K562 (cell line): ENCODE data around the gene RAB3GAP2. TPM values are rescaled to one million over a fixed set of nuclear protein-coding genes. Genes with fewer than 3 reads are reported as not detected.

Experiments used
- ADNP ChIP-seq: fragments of 200-800 bp; sonication (Bioruptor generic); IDR thresholded peaks from 2 replicates; pipeline ENCODE4 v1.6.1; 2016; ENCODE audit warnings: missing genetic modification characterization, missing compliant biosample characterization
- AFF1 ChIP-seq, 2 experiments: fragments of 450-650 bp; IDR thresholded peaks; 2 replicates each; pipeline ENCODE4 v1.6.1; 2018; ENCODE audit warnings: mild to moderate bottlenecking in 2 of 2, low read depth in 1 of 2; ENCODE audit not compliant: partially characterized antibody in 2 of 2
- CBX2 ChIP-seq: fragments of 200-600 bp; sonication (generic); IDR thresholded peaks from one replicate; pipeline ENCODE4 v1.6.1; 2012; ENCODE audit warnings: mild to moderate bottlenecking, low read length, inconsistent platforms; ENCODE audit not compliant: insufficient read depth, poor library complexity, severe bottlenecking
- DPF2 ChIP-seq: fragments of 450-650 bp; IDR thresholded peaks from 2 replicates; pipeline ENCODE4 v1.6.1; 2016
- FOXK2 ChIP-seq, 2 experiments: fragments of 450-650 bp; IDR thresholded peaks in 1 of 2; conservative IDR thresholded peaks in 1 of 2; 2 replicates each; pipeline ENCODE4 v1.6.1; 2016; ENCODE audit warnings: low read depth in 2 of 2, mild to moderate bottlenecking in 1 of 2
- HDGF ChIP-seq: fragments of 450-650 bp; IDR thresholded peaks from 2 replicates; pipeline ENCODE4 v1.6.1; 2016
- IRF2 ChIP-seq: sonication (generic); formaldehyde crosslinking; IDR thresholded peaks from 2 replicates; pipeline ENCODE4 v1.8.1; 2022; ENCODE audit warnings: mild to moderate bottlenecking, missing genetic modification reagents
- LARP7 ChIP-seq: fragments of 450-650 bp; IDR thresholded peaks from 2 replicates; pipeline ENCODE4 v1.6.1; 2016
- MTA3 ChIP-seq: fragments of 450-650 bp; formaldehyde crosslinking; IDR thresholded peaks from 2 replicates; pipeline ENCODE4 v1.6.1; 2017; ENCODE audit warnings: mild to moderate bottlenecking, borderline replicate concordance
- NCOA6 ChIP-seq: fragments of 450-650 bp; IDR thresholded peaks from 2 replicates; pipeline ENCODE4 v1.6.1; 2017; ENCODE audit warnings: mild to moderate bottlenecking
- NONO ChIP-seq, 2 experiments: fragments of 200-400 bp in 1 of 2; fragments of 450-650 bp in 1 of 2; formaldehyde crosslinking in 1 of 2; IDR thresholded peaks; 2 replicates each; pipeline ENCODE4 v1.6.1; 2017; ENCODE audit warnings: low read depth in 2 of 2, mild to moderate bottlenecking in 2 of 2, moderate library complexity in 2 of 2, low read length in 1 of 2
- NR2C2 ChIP-seq, 2 experiments: fragments of 200-800 bp in 1 of 2; sonication (Bioruptor generic) in 1 of 2; sonication (generic) in 1 of 2; formaldehyde crosslinking in 1 of 2; IDR thresholded peaks; 2 replicates each; pipeline versions ENCODE4 v1.6.1 to v1.8.0; 2016 to 2022; ENCODE audit warnings: mild to moderate bottlenecking in 1 of 2, missing compliant biosample characterization in 1 of 2, missing genetic modification characterization in 1 of 2, missing genetic modification reagents in 1 of 2
- PHB2 ChIP-seq: fragments of 450-650 bp; IDR thresholded peaks from 2 replicates; pipeline ENCODE4 v1.6.1; 2017; ENCODE audit warnings: low read depth
- PREB ChIP-seq: sonication (generic); formaldehyde crosslinking; IDR thresholded peaks from 2 replicates; pipeline ENCODE4 v1.8.1; 2023; ENCODE audit warnings: mild to moderate bottlenecking, missing genetic modification reagents
- PTBP1 ChIP-seq: fragments of 200-400 bp; formaldehyde crosslinking; IDR thresholded peaks from 2 replicates; pipeline ENCODE4 v1.6.1; 2017; ENCODE audit warnings: low read depth, low read length
- RBM17 ChIP-seq: fragments of 200-400 bp; formaldehyde crosslinking; IDR thresholded peaks from 2 replicates; pipeline ENCODE4 v1.6.1; 2017; ENCODE audit warnings: low read depth, mild to moderate bottlenecking, low read length, borderline replicate concordance
- SIN3A ChIP-seq, 2 experiments: fragments of 150-350 bp in 1 of 2; IDR thresholded peaks; 2 replicates each; pipeline ENCODE4 v1.6.1; 2011 to 2016; ENCODE audit warnings: borderline replicate concordance in 2 of 2, low read depth in 2 of 2, low read length in 2 of 2, mild to moderate bottlenecking in 2 of 2, moderate library complexity in 2 of 2; ENCODE audit not compliant: control insufficient read depth in 1 of 2
- SMARCE1 ChIP-seq: fragments of 450-650 bp; IDR thresholded peaks from 2 replicates; pipeline ENCODE4 v1.7.1; 2016; ENCODE audit warnings: mild to moderate bottlenecking
- SRSF1 ChIP-seq: fragments of 200-400 bp; formaldehyde crosslinking; IDR thresholded peaks from 2 replicates; pipeline ENCODE4 v1.6.1; 2017; ENCODE audit warnings: mild to moderate bottlenecking, low read depth, low read length, moderate library complexity
- TEAD4 ChIP-seq, 2 experiments: sonication (generic) in 1 of 2; formaldehyde crosslinking in 1 of 2; IDR thresholded peaks; 2 replicates each; pipeline versions ENCODE4 v1.6.1 to v1.8.0; 2012 to 2022; ENCODE audit warnings: borderline replicate concordance in 1 of 2, inconsistent platforms in 1 of 2, low read length in 1 of 2, mild to moderate bottlenecking in 1 of 2, missing genetic modification reagents in 1 of 2
- ZNF408 ChIP-seq: fragments of 250-450 bp; sonication (Bioruptor Pico); IDR thresholded peaks from 2 replicates; pipeline ENCODE4 v1.4.0; 2020; ENCODE audit warnings: low read depth, mild to moderate bottlenecking, moderate library complexity
- ZNF512 ChIP-seq: IDR thresholded peaks from 2 replicates; pipeline ENCODE4 v1.6.1; 2016; ENCODE audit warnings: missing genetic modification characterization, missing compliant biosample characterization
- polyA plus RNA-seq, 8 experiments: library from polyadenylated mRNA; depleted of rRNA in 4 of 8; stranded (reverse) in 5 of 8; unstranded in 3 of 8; fragments of >200 nt; fragmentation: Nextera tagmentation in 2 of 8; fragmentation: Illumina TruSeq in 1 of 8; extraction: Ambion mirVana in 2 of 8; extraction: Trizol in 1 of 8; gene quantifications; 2 replicates each; pipeline versions ENCODE4 v1.2.1 to v1.2.3, GENCODE V29; 2011 to 2014; ENCODE audit warnings: inconsistent platforms in 1 of 8, missing spikeins in 1 of 8
- total RNA-seq, 7 experiments: library from RNA; depleted of rRNA in 6 of 7; stranded (reverse); fragments of >200 nt in 6 of 7; fragmentation: Illumina TruSeq in 2 of 7; extraction: Trizol in 2 of 7; gene quantifications; 2 replicates each; pipeline versions ENCODE4 v1.2.1 to v1.2.3, GENCODE V29; 2011 to 2021; ENCODE audit warnings: low replicate concordance in 1 of 7

The RAB3GAP2 gene
- total and polyA plus RNA-seq, 9 of the 15 experiments (the other 6 are each of a cell fraction or from before 2014, with no cell fraction given) = 14.1 to 69.1 (median 32.2) TPM

- TF ChIP-seq SIN3A (IDR thresholded peaks at IDR 0.05; ENCODE audit: borderline replicate concordance in 2 of 2, control insufficient read depth in 1 of 2, low read depth in 2 of 2, low read length in 2 of 2) (peak in 1 of 2 experiments; percentile 48; a peak in 1 of 4 replicates), ZNF408 (CRISPR knock-in tag) (no peak), NONO (IDR thresholded peaks at IDR 0.05; ENCODE audit: low read depth in 2 of 2, low read length in 1 of 2) (no peak), DPF2 (0 out of 2 replicates have a peak, but pooled peaks have one; percentile 12), RBM17 (no peak), AFF1 (IDR thresholded peaks at IDR 0.05; ENCODE audit: low read depth in 1 of 2, partially characterized antibody in 2 of 2) (peak; percentile 26 to 32), FOXK2 (conservative IDR thresholded peaks at IDR 0.05 in 1 of 2, IDR thresholded peaks at IDR 0.05 in 1 of 2; ENCODE audit: low read depth in 2 of 2) (peak in 1 of 2 experiments; percentile 48; a peak in 1 of 4 replicates), CBX2 (no peak), PHB2 (0 out of 2 replicates have a peak, but pooled peaks have one; percentile 26), MTA3 (no peak), SRSF1 (no peak), SMARCE1 (peak; percentile 77), HDGF (peak; percentile 87; the same call in 1 of the 2 replicates), LARP7 (0 out of 2 replicates have a peak, but pooled peaks have one; percentile 89), IRF2 (CRISPR knock-in tag) (no peak), NR2C2 (CRISPR knock-in tag; IDR thresholded peaks at IDR 0.05) (0 out of 2 replicates have a peak, but pooled peaks have one; percentile 44), NR2C2 (tag; IDR thresholded peaks at IDR 0.05) (no peak), NCOA6 (no peak), PTBP1 (0 out of 2 replicates have a peak, but pooled peaks have one; percentile 50), TEAD4 (IDR thresholded peaks at IDR 0.05; ENCODE audit: low read length) (peak; percentile 25; the same call in 1 of the 2 replicates), TEAD4 (CRISPR knock-in tag; IDR thresholded peaks at IDR 0.05; ENCODE audit: borderline replicate concordance) (no peak), PREB (CRISPR knock-in tag) (0 out of 2 replicates have a peak, but pooled peaks have one; percentile 22), ZNF512 (tag) (peak; percentile 42; the same call in 1 of the 2 replicates), ADNP (0 out of 2 replicates have a peak, but pooled peaks have one; percentile 5)
Observed at GRCh38 chr1:220271706-220272046, 577 bp downstream of the RAB3GAP2 start (continued).
